ENCODE data around the gene PPIP5K1. TPM values are rescaled to one million over a fixed set of nuclear protein-coding genes. Genes with fewer than 3 reads are reported as not detected.

Gene PPIP5K1
- total RNA-seq, 4 donors from 2014 or later, result 7.1 to 74.8 (median 42.6) TPM

- Histone ChIP-seq H3K4me3 (peak within 1 kb of the TSS; percentile 79 to 98), H3K36me3 (no peaks in the 10 kb centered on the region), H3K9me3 (no peaks in the 10 kb centered on the region), H3K27ac (peak within 1 kb of the TSS; percentile 87 to 88), H3K4me1 (no peaks in the 10 kb centered on the region), H3K27me3 (no peaks in the 10 kb centered on the region)
- intact Hi-C loops (cut with DNase I; ENCODE audit: low total_unique reads), result no loop called here
- DNase-seq, result peak; percentile 94 to 97
- peak in 1 of 4 experiments; percentile 10 for TF ChIP-seq CTCF (IDR thresholded peaks at IDR 0.05)
- peak in 1 of 2 donors; percentile 62 for TF ChIP-seq POLR2A (IDR thresholded peaks at IDR 0.05)
These were observed 97.1 kb downstream of the PPIP5K1 start, which contains the start of gene TP53BP1 for GRCh38 chr15:43492673-43493601. TSS of gene TP53BP1 (minus strand) at chr15:43493156. CDS start at chr15:43493043, 113 bp downstream.

DNA sequence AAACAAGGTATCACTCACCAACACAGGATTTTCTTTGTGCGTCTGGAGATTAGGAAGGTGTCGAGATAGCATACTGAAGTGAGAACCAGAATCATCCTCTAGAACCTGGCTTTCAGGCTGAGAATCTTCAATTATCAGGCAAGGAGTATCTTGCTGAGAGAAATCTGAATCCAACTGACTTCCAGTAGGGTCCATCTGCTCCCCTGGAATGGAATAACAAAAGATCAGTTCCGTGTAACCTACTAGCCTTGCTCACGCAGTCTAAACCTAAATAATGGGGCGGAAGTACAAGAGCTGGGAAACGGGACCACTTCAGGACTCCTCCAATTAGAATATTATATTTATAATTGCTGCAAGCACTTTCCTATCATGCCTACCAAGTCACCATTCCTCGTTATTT is 97.7 kb downstream of the PPIP5K1 start:
- peak overlapping the region; percentile 87 to 88 for H3K27ac ChIP-seq
- intact Hi-C loops (cut with DNase I; ENCODE audit: low total_unique reads), result no loop called here
- TF ChIP-seq CTCF (IDR thresholded peaks at IDR 0.05) (no peak), POLR2A (IDR thresholded peaks at IDR 0.05) (no peak)

DNA sequence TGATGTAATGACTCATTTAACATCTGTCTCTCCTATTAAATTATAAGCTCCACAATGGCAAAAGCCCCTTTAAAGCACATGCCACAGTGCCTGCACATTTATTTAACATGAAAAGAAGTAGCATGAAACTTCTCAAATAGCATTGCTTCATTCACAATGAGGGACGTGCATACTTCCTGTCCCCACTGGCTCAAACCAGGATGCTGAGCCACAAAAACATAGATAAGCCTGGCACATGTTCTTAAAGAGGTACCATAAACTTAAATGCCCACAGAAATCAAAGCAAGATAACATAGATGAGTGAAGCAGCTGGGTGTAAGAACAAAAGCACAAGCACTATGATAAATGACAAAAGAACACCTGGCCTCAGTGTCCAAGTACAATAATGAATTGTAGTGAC is 100.8 kb downstream of the PPIP5K1 start:
- TF ChIP-seq POLR2A (IDR thresholded peaks at IDR 0.05) (no peak), CTCF (IDR thresholded peaks at IDR 0.05) (no peak)
- intact Hi-C loops (cut with DNase I; ENCODE audit: low total_unique reads), result no loop called here
- Histone ChIP-seq H3K9me3 (no peaks in the 10 kb centered on the region), H3K27ac (no peak overlapping the region), H3K36me3 (no peaks in the 10 kb centered on the region), H3K4me1 (no peaks in the 10 kb centered on the region), H3K27me3 (no peaks in the 10 kb centered on the region), H3K4me3 (no peak overlapping the region)
- DNase-seq, result no peak

More for the DNA sequence above, 97.7 kb downstream of the PPIP5K1 start:
- DNase-seq, result no peak
- Histone ChIP-seq H3K27me3 (no peaks in the 10 kb centered on the region), H3K9me3 (no peaks in the 10 kb centered on the region), H3K4me1 (no peaks in the 10 kb centered on the region), H3K36me3 (no peaks in the 10 kb centered on the region), H3K4me3 (peak overlapping the region; percentile 79 to 98)

DNA sequence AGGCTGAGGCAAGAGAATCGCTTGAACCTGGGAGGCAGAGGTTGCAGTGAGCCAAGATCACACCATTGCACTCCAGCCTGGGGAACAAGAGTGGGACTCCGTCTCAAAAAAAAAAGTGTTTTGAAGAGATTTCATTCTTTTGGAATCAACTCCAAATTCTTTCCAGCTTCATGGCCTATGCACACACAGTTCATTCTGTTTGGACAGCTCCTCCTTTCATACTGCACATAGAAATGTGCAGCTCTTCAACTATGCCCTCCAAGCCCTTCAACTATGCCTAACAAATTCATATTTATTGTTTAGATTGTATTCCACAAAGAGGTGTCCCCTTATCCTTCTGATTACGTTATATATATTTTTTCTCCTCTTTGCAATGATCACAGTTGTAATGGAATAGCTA is 101.2 kb downstream of the PPIP5K1 start:
- H3K36me3 ChIP-seq, result no peaks in the 10 kb centered on the region
- no peak for TF ChIP-seq CTCF (IDR thresholded peaks at IDR 0.05)
- TF ChIP-seq POLR2A (IDR thresholded peaks at IDR 0.05), result no peak
- no peaks in the 10 kb centered on the region for H3K27me3 ChIP-seq
- intact Hi-C loops (cut with DNase I; ENCODE audit: low total_unique reads), result no loop called here
- no peak overlapping the region for H3K27ac ChIP-seq
- H3K9me3 ChIP-seq, result no peaks in the 10 kb centered on the region
- no peak overlapping the region for H3K4me3 ChIP-seq
- DNase-seq, result no peak
- no peaks in the 10 kb centered on the region for H3K4me1 ChIP-seq

- no peak for DNase-seq
- no peaks in the 10 kb centered on the region for H3K4me1 ChIP-seq
- no peaks in the 10 kb centered on the region for H3K9me3 ChIP-seq
- H3K27ac ChIP-seq, result no peak overlapping the region
- intact Hi-C loops (cut with DNase I; ENCODE audit: low total_unique reads), result no loop called here
- no peaks in the 10 kb centered on the region for H3K36me3 ChIP-seq
- no peak for TF ChIP-seq POLR2A (IDR thresholded peaks at IDR 0.05)
- TF ChIP-seq CTCF (IDR thresholded peaks at IDR 0.05), result no peak
- no peaks in the 10 kb centered on the region for H3K27me3 ChIP-seq
- H3K4me3 ChIP-seq, result no peak overlapping the region
These were observed 102.6 kb downstream of the PPIP5K1 start for GRCh38 chr15:43487271-43487895.

Data from uterus (tissue), 4 donors.